Germinal center (tissue), 1 donor: ENCODE measurements around the gene ERI3.

Experiments
- DNase-seq: peaks from one replicate; pipeline ENCODE4 v3.0.0; 2012; ENCODE audit warnings: mixed read lengths, low spot score

The ERI3 gene

GRCh38 chr1:44283524-44284173 is 71.4 kb downstream of the ERI3 start:
- DNase-seq, result no peak

DNA sequence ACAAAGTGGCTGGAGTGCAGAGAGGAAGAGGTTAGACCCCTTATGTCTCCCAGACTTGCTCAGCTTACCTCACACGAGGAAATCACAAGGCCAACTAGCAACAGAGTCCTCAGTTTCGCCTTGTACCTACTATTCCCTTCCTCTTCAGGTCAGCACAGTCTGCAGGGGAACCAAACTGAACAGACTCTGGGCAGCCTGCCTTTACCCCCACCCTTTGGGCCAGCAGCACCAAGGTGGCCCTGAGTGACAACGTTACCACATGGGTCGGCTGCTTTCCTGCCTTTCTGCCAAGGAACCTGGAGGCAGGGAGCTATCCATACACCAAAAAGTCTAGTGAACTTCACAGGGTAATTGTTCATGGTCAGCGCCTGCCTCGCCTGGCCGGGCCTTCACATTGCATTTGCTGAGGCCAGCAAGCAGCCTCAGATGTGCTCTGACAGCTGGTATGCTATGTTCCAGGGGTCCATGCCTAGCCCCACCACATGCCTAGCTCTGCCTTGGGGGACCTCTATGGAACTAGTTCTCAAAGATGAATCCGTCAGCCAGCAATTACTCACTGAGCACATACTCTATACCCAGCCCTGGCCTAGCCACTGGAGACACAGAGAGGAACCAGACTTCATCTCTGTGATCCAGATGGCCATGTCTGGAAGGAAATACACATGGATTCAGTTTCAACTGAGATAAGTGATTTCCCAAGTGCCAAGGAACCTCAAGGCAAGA is 72.2 kb downstream of the ERI3 start:
- DNase-seq, result no peak

- no peak for DNase-seq
Observed at GRCh38 chr1:44281962-44282703, 72.9 kb downstream of the ERI3 start.

GRCh38 chr1:44276901-44277300 is 78.2 kb downstream of the ERI3 start:
- no peak for DNase-seq

DNA sequence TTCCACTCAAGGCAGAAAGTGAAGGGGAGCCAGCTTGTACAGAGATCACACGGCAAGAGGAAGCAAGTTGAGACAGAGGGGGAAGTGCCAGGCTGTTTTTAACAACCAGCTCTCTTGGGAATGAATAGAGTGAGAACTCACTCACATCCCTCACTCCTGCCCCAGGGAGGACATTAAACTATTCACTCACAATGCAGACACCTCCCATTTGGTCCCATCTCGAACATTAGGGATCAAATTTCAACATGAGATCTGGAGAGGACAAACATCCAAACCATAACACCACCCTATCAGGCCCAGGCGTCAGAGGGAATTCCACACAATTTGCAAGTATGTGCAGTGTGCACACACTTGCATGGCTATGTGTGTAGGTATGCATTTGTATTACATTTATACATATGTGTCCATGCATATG is 79.1 kb downstream of the ERI3 start:
- DNase-seq, result no peak

GRCh38 chr1:44275296-44275962 is 79.6 kb downstream of the ERI3 start:
- DNase-seq, result no peak

DNA sequence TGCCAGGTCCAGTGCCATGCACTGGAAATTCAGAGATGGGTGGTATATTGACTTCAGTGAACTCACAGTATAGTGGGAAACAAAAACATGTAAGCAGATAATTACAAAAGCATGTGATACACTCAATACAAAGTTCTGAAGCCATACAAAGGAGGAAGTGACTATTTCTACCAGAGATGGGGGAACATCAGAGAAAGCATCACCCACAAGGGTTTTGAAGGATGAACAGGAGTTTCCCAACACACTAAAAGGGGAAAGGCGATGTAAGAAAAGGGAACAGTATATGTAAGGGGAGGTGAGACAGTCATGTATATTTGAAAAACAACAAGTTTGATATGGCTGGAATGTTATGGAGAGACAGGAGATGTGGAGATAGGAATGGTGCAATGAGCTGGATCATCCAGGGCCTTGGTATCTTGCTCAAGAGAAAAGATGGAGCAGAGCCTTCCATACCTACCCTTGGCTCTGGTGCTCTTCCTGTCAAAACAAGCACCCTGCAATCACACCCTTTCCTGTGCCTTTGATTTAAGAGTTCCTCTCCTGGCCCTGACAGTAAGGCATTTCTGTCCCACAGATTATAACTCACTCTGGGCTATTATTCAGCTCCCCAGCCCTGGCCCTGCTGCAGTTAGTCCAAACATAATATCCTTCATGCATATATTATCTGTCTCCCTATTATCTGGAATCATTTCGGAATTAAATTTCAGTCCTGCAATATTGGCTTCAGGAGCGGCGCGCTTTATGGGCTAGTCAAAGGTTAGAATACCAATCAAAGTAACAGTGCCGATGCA is 81.3 kb downstream of the ERI3 start:
- DNase-seq, result no peak

DNA sequence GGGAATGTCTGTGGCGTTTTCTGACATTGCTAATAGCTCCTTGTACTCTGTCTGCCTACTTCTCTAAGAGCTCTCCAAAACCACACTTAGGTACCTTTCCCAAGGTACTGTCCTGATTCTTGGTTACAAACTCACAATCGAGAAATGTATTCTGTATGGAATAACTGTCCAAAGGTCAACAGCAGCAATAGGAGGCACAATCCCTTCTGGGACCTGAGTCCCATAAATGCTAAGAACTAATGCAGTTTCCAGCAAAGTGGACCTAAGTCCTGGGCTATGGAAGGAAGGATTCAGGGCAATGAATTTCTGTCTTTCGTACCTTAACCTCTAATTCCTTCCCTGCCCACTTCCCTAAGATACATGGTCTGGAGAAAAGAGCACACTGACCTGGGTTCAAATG is 82.1 kb downstream of the ERI3 start:
- DNase-seq, result no peak

DNA sequence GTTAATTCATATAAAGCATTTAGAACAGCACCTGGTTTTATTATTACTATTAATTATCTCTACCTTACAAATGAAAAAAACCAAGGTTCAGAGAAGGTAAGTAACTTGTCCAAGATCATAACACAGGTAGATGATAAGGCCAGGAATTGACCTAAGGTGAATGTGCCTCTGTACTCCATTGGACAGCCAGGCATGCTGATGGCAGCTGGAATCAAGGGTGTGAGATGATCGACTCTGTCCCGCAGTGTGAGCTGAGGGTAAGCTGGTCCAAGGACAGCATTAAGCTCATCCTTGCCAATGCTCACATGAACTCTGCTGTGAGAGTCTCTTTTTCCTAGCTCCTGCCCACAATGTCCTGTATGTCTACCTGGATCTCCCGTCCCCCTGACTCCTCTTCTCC is 83.4 kb downstream of the ERI3 start:
- no peak for DNase-seq

GRCh38 chr1:44270686-44271628 is 84.1 kb downstream of the ERI3 start:
- DNase-seq, result no peak

GRCh38 chr1:44268054-44268453 is 87.0 kb downstream of the ERI3 start:
- no peak for DNase-seq

GRCh38 chr1:44267438-44267837 is 87.6 kb downstream of the ERI3 start:
- DNase-seq, result no peak

DNA sequence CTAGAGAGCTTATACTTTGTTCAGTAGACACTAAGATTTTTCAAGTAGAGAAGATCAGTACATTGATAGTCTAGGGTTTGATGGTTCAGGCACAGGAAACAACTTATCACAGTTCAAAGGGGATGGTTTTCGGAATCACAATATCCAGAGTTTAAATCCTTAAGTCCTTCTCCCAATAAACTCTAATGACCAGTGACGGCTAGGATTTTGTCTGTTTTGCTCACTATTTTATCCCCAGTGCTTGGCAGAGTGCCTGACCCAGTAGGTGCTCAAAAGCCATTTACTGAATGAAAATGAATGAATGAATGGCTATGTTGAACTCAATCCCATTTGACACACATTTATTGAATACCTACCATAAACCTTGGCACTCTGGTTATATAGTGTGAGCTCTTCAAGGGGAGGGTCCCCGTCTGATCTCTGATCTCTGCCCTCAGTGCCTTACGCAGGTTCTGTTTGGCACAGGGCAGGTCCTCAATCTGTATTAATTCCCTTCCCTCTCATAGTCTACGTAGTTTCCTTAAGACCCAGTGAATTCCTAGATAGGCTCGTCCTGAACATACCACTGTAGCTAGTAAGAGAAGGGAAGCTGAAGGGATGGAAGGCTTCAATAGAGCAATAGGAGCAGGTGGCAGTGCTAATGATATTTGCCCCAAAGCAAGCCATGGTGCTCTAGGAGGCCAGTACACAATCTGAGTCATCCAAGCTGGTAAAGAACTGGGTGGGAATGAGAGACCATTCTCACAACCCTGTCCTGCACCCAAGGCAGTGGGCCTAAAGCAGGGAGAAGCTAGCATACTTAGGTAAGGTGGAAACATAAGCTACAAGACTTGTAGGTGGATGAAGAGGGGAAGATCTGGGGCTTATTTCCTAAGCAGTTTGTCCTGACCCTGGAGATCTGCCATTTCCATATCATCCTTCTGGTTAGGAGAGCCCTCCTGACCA is 88.4 kb downstream of the ERI3 start:
- DNase-seq, result no peak

- no peak for DNase-seq
Observed at GRCh38 chr1:44265656-44266358, 89.2 kb downstream of the ERI3 start.

- no peak for DNase-seq
Observed at GRCh38 chr1:44264451-44264771, 90.6 kb downstream of the ERI3 start.

DNA sequence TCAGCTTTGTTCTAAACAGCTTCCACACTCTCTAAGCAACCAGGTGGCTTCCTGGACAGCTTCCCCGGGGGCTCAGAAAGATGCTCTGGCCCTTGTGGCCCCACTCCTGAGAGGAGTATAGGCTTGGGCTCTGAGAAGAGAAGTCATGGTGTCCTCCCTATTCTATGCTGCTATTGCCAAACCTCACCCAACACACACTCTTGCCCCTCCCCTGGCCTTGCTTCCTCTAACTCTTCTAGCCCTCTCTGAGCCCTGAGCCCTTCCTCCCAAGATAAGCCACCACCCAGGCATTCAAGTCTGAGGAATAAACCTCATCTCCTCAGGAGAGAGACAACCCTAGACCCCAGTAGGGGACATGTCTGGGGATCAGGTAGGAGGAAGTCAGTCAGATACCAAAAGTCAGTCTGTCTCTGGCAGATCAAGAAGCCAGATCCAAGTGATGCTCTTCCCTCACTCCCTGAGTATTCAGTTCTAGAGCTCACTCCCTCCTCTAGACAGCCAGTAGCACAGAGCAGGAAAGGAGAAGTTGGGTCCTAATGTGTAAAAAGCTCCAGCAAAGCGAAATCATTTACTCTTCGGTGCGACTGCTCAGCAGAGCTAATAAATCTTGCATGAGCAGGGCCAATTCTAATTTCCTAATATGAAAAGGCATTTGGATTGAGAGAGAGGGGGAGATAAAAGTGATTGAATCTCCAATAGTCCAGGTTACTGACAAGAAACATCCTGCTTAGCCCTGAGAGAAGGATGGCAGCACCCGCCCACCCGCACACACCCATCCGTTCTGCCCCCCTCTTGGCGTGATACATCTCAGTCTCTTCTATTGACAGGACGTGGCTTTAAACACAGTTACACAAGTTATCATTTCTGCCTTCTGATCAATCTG is 91.2 kb downstream of the ERI3 start:
- DNase-seq, result no peak

GRCh38 chr1:44262816-44263567 is 92.1 kb downstream of the ERI3 start:
- DNase-seq, result no peak
